NB4 (cell line): ENCODE data around the gene NGDN.

Experiments
- CTCF ChIP-seq: IDR thresholded peaks from one replicate; pipeline ENCODE4 v1.5.1; 2012; ENCODE audit warnings: low read depth, low read length
- POLR2A ChIP-seq: IDR thresholded peaks from 2 replicates; pipeline ENCODE4 v1.6.1; 2011; ENCODE audit warnings: mild to moderate bottlenecking; ENCODE audit not compliant: insufficient read length; ENCODE audit errors: extremely low read depth

- TF ChIP-seq CTCF (no peak), POLR2A (no peak)
These were observed 30.2 kb upstream of the NGDN start for GRCh38 chr14:23439107-23439835.
